Liver (tissue), 9 donors: Measurements from ENCODE around the gene LAMA5. TPM values are rescaled to one million over a fixed set of nuclear protein-coding genes. Genes with fewer than 3 reads are reported as not detected.

Experiments used
- DNase-seq: peaks from one replicate; pipeline ENCODE4 v3.0.0-alpha.2; 2017; ENCODE audit warnings: low spot score
- H3K27ac ChIP-seq, 2 donors: one replicate each; pipeline ENCODE4 v1.7.0; 2013; ENCODE audit warnings: inconsistent platforms in 2 of 2, low read length in 2 of 2, control low read depth in 1 of 2, low read depth in 1 of 2, mild to moderate bottlenecking in 1 of 2
- H3K27me3 ChIP-seq, 4 donors: one replicate each; pipeline versions ENCODE4 v1.6.1 to v1.7.0; 2013; ENCODE audit warnings: low read length in 3 of 4, inconsistent platforms in 1 of 4, mild to moderate bottlenecking in 1 of 4, moderate library complexity in 1 of 4; ENCODE audit not compliant: control insufficient read depth in 4 of 4, insufficient read depth in 4 of 4
- H3K36me3 ChIP-seq, 4 donors: one replicate each; pipeline versions ENCODE4 v1.6.1 to v1.7.0; 2013; ENCODE audit warnings: low read length in 3 of 4, mild to moderate bottlenecking in 3 of 4, low read depth in 1 of 4, moderate library complexity in 1 of 4; ENCODE audit not compliant: control insufficient read depth in 4 of 4, insufficient read depth in 3 of 4
- H3K4me1 ChIP-seq, 4 donors: one replicate each; pipeline versions ENCODE4 v1.6.1 to v1.7.0; 2013; ENCODE audit warnings: low read length in 3 of 4, mild to moderate bottlenecking in 3 of 4, moderate library complexity in 1 of 4; ENCODE audit not compliant: control insufficient read depth in 4 of 4, insufficient read depth in 4 of 4
- H3K4me3 ChIP-seq, 3 donors: one replicate each; pipeline versions ENCODE4 v1.6.1 to v1.7.0; 2013; ENCODE audit warnings: low read length in 3 of 3, control low read depth in 1 of 3, low read depth in 1 of 3, mild to moderate bottlenecking in 1 of 3
- H3K9ac ChIP-seq, 2 donors: one replicate each; pipeline ENCODE4 v1.7.0; 2013; ENCODE audit warnings: low read length in 2 of 2, mild to moderate bottlenecking in 2 of 2, moderate library complexity in 2 of 2, control low read depth in 1 of 2, low read depth in 1 of 2
- H3K9me3 ChIP-seq, 4 donors: one replicate each; pipeline versions ENCODE4 v1.6.1 to v1.7.0; 2013; ENCODE audit warnings: low read length in 3 of 4; ENCODE audit not compliant: control insufficient read depth in 4 of 4
- ATF3 ChIP-seq: IDR thresholded peaks from 2 replicates; pipeline ENCODE4 v1.6.1; 2016; ENCODE audit warnings: antibody characterized with exemption
- CTCF ChIP-seq: fragments of 150-350 bp; IDR thresholded peaks from 2 replicates; pipeline ENCODE4 v1.5.1; 2017; ENCODE audit warnings: improper control_type of control experiment, low read depth, low read length; ENCODE audit not compliant: missing input control
- EGR1 ChIP-seq, 2 donors: IDR thresholded peaks; 2 replicates each; pipeline ENCODE4 v1.6.1; 2016 to 2018; ENCODE audit warnings: antibody characterized with exemption in 2 of 2, low read depth in 2 of 2
- FOXA1 ChIP-seq: IDR thresholded peaks from 2 replicates; pipeline ENCODE4 v1.6.1; 2016; ENCODE audit warnings: antibody characterized with exemption
- FOXA2 ChIP-seq: IDR thresholded peaks from 2 replicates; pipeline ENCODE4 v1.6.1; 2016; ENCODE audit warnings: antibody characterized with exemption
- GABPA ChIP-seq, 2 donors: IDR thresholded peaks in 1 of 2; conservative IDR thresholded peaks in 1 of 2; 2 replicates each; pipeline ENCODE4 v1.6.1; 2016; ENCODE audit warnings: antibody characterized with exemption in 2 of 2, mild to moderate bottlenecking in 1 of 2, moderate library complexity in 1 of 2
- HNF4A ChIP-seq, 2 donors: conservative IDR thresholded peaks; 2 replicates each; pipeline ENCODE4 v1.6.1; 2016; ENCODE audit warnings: antibody characterized with exemption in 2 of 2, mild to moderate bottlenecking in 2 of 2
- HNF4G ChIP-seq: IDR thresholded peaks from 2 replicates; pipeline ENCODE4 v1.6.1; 2016; ENCODE audit warnings: antibody characterized with exemption
- JUND ChIP-seq, 2 donors: IDR thresholded peaks; 2 replicates each; pipeline ENCODE4 v1.6.1; 2016; ENCODE audit warnings: antibody characterized with exemption in 2 of 2
- MAX ChIP-seq: IDR thresholded peaks from 2 replicates; pipeline ENCODE4 v1.6.1; 2016; ENCODE audit warnings: antibody characterized with exemption
- NR2F2 ChIP-seq: IDR thresholded peaks from 2 replicates; pipeline ENCODE4 v1.6.1; 2016; ENCODE audit warnings: antibody characterized with exemption
- RAD21 ChIP-seq, 2 donors: IDR thresholded peaks; 2 replicates each; pipeline ENCODE4 v1.6.1; 2016; ENCODE audit warnings: antibody characterized with exemption in 2 of 2, mild to moderate bottlenecking in 2 of 2
- REST ChIP-seq: IDR thresholded peaks from 2 replicates; pipeline ENCODE4 v1.6.1; 2016; ENCODE audit warnings: antibody characterized with exemption, mild to moderate bottlenecking
- RXRA ChIP-seq, 2 donors: IDR thresholded peaks; 2 replicates each; pipeline ENCODE4 v1.6.1; 2017 to 2018; ENCODE audit warnings: antibody characterized with exemption in 2 of 2, mild to moderate bottlenecking in 1 of 2
- SP1 ChIP-seq: IDR thresholded peaks from 2 replicates; pipeline ENCODE4 v1.6.1; 2018; ENCODE audit warnings: antibody characterized with exemption, mild to moderate bottlenecking
- TAF1 ChIP-seq: conservative IDR thresholded peaks from 2 replicates; pipeline ENCODE4 v1.6.1; 2016; ENCODE audit warnings: antibody characterized with exemption, mild to moderate bottlenecking
- YY1 ChIP-seq: IDR thresholded peaks from 2 replicates; pipeline ENCODE4 v1.6.1; 2016; ENCODE audit warnings: antibody characterized with exemption, mild to moderate bottlenecking
- ZBTB33 ChIP-seq: IDR thresholded peaks from 2 replicates; pipeline ENCODE4 v1.6.1; 2016; ENCODE audit warnings: antibody characterized with exemption
- WGBS: extraction: QIAGEN DNeasy Blood & Tissue Kit; methylation state at CpG from one replicate; pipeline ENCODE4 v1.1.7; 2013; 5-methylcytosine and 5-hydroxymethylcytosine counted together
- polyA plus RNA-seq, 2 donors: library from polyadenylated mRNA; stranded (reverse) in 1 of 2; unstranded in 1 of 2; fragments of 200-250 nt in 1 of 2; fragments of >200 nt in 1 of 2; fragmentation: Nextera tagmentation in 1 of 2; extraction: Ambion mirVana in 1 of 2; gene quantifications; one replicate each; pipeline versions ENCODE4 v1.2.1 to v1.2.3, GENCODE V29; 2013 to 2015
- total RNA-seq, 2 donors: library from RNA; depleted of rRNA; stranded (reverse); fragments of >200 nt; gene quantifications; one replicate each; pipeline ENCODE4 v1.2.3, GENCODE V29; 2014
- donor health status: healthy.
- donor health status: healthy.
- donor health status: healthy.
- donor health status: healthy.
- donor health status: healthy.

Gene LAMA5
- total and polyA plus RNA-seq, 4 donors, result 3.6 to 40.2 (median 13.7) TPM

GRCh38 chr20:62377064-62377461, 10.0 kb upstream of the LAMA5 start:
- no peak for DNase-seq
- no peak overlapping the region for H3K9ac ChIP-seq
- H3K4me1 ChIP-seq, result peaks cover 4 to 34% (median 21%) of the 10 kb centered on the region in 4 donors

More at GRCh38 chr20:62377064-62377461, 10.0 kb upstream of the LAMA5 start:
- Histone ChIP-seq H3K9me3 (no peaks in the 10 kb centered on the region), H3K27ac (no peak overlapping the region), H3K36me3 (no peaks in the 10 kb centered on the region), H3K27me3 (no peaks in the 10 kb centered on the region), H3K4me3 (no peak overlapping the region)
- 83% methylated on average over 17 of the region's 17 CpGs for WGBS
- TF ChIP-seq GABPA (IDR thresholded peaks at IDR 0.05 in 1 of 2, conservative IDR thresholded peaks at IDR 0.05 in 1 of 2) (no peak), ZBTB33 (no peak), FOXA2 (no peak), HNF4G (no peak), ATF3 (no peak), FOXA1 (no peak), MAX (no peak), HNF4A (conservative IDR thresholded peaks at IDR 0.05) (no peak), YY1 (no peak), REST (no peak), RAD21 (IDR thresholded peaks at IDR 0.05) (no peak), EGR1 (IDR thresholded peaks at IDR 0.05; ENCODE audit: low read depth in 2 of 2) (no peak), CTCF (no peak), RXRA (IDR thresholded peaks at IDR 0.05) (no peak), TAF1 (no peak), SP1 (no peak), NR2F2 (no peak), JUND (IDR thresholded peaks at IDR 0.05) (no peak)
